ENCODE measurements around the gene COMMD7. TPM values are rescaled to one million over a fixed set of nuclear protein-coding genes. Genes with fewer than 3 reads are reported as not detected.

COMMD7 gene
- total and polyA plus RNA-seq, 2 of the 4 experiments (the other 2 are of a cell fraction) = 51.8 to 67.5 TPM

- peak overlapping the region; percentile 51 for H3K27ac ChIP-seq (ENCODE audit: insufficient read depth, low read length)
Observed at GRCh38 chr20:32737371-32738223, 5.7 kb downstream of the COMMD7 start.

More at GRCh38 chr20:32737371-32738223, 5.7 kb downstream of the COMMD7 start:
- Histone ChIP-seq H4K91ac (ENCODE audit: insufficient read depth, low read depth, low read length) (peak overlapping the region; percentile 42; the same call in 1 of the 2 replicates), H2BK5ac (ENCODE audit: low read depth, low read length, poor library complexity, severe bottlenecking) (peak overlapping the region; percentile 52), H3K4ac (ENCODE audit: low read depth, low read length) (peak overlapping the region; percentile 86), H3K9ac (ENCODE audit: low read depth, low read length) (no peak overlapping the region), H3K79me1 (ENCODE audit: low read depth in 1 of 2, low read length in 2 of 2) (peaks cover 29 to 63% of the 10 kb centered on the region in 2 experiments), H4K20me1 (ENCODE audit: insufficient read depth, low read length) (no peaks in the 10 kb centered on the region; the same call in 1 of the 2 replicates), H3K56ac (ENCODE audit: extremely low read depth, insufficient read depth, low read length) (no peak overlapping the region), H3K9me3 (ENCODE audit: control insufficient read depth, insufficient read depth, low read length) (no peaks in the 10 kb centered on the region), H3K27me3 (ENCODE audit: control insufficient read depth, insufficient read depth, low read length) (no peaks in the 10 kb centered on the region), H3K18ac (ENCODE audit: low read depth, low read length) (peak overlapping the region; percentile 49; the same call in 1 of the 2 replicates), H3K4me3 (ENCODE audit: insufficient read depth, low read depth, low read length) (no peak overlapping the region), H3K4me1 (ENCODE audit: control insufficient read depth, insufficient read depth, low read length) (peaks cover 6% of the 10 kb centered on the region), H2AK9ac (replicated peaks; ENCODE audit: low read depth, low read length, poor library complexity) (peak overlapping the region; percentile 51), H2AFZ (replicated peaks; ENCODE audit: low read length, poor library complexity) (no peak overlapping the region), H3K4me2 (ENCODE audit: low read depth, low read length) (peak overlapping the region; percentile 35; the same call in 1 of the 2 replicates), H4K8ac (ENCODE audit: low read depth in 2 of 2, low read length in 2 of 2) (peak overlapping the region; percentile 18 to 74; a peak in 2 of 4 replicates), H2BK15ac (ENCODE audit: low read depth, low read length) (peak overlapping the region; percentile 84; the same call in 1 of the 3 replicates), H3K14ac (replicated peaks; ENCODE audit: low read depth, low read length) (peak overlapping the region; percentile 80), H3K9me1 (ENCODE audit: insufficient read depth, low read length) (peaks cover 4% of the 10 kb centered on the region), H3K36me3 (ENCODE audit: control insufficient read depth, insufficient read depth, low read length) (no peaks in the 10 kb centered on the region), H2BK20ac (ENCODE audit: low read depth, low read length) (peak overlapping the region; percentile 46; the same call in 1 of the 2 replicates), H2BK120ac (ENCODE audit: low read depth, low read length) (peak overlapping the region; percentile 50; the same call in 1 of the 2 replicates), H4K5ac (ENCODE audit: low read depth, low read length) (no peak overlapping the region; the same call in 1 of the 2 replicates), H3K23ac (ENCODE audit: low read depth, low read length) (peak overlapping the region; percentile 64; the same call in 1 of the 2 replicates), H2AK5ac (ENCODE audit: low read depth, low read length) (peak overlapping the region; percentile 77)
- ChIA-PET POLR2A (ENCODE audit: unreplicated experiment) (interaction anchor here (0.6 kb wide), 1 partner anchor 52 kb away, joined by 4 read pairs; no protein-coding TSS in a partner anchor), CTCF (no interaction called here)
- TF ChIP-seq USF2 (IDR thresholded peaks at IDR 0.05; ENCODE audit: low read depth, low read length) (peak; percentile 63), RCOR1 (IDR thresholded peaks at IDR 0.05; ENCODE audit: insufficient replicate concordance, low read length) (no peak), BHLHE40 (IDR thresholded peaks at IDR 0.05; ENCODE audit: low read depth, low read length) (peak; percentile 46; the same call in 1 of the 2 replicates)
- WGBS, 2 experiments (ENCODE audit: extremely low coverage in 2 of 2, insufficient read length in 1 of 2) = 0% methylated on average over 1 of the region's 7 CpGs; no CpG with 5 or more reads in 1 of the 2 experiments
- ATAC-seq (ENCODE audit: low read depth) = peak; percentile 72
- peak; percentile 91 for DNase-seq
- dilution Hi-C loops (cut with HindIII; ENCODE audit: low sequenced_read_pairs, unreplicated experiment) = no loop called here
- intact Hi-C loops (cut with micrococcal nuclease) = no loop called here
- no TSS peak for BruUV-seq (replicated peaks)
- in situ Hi-C loops (cut with MboI; ENCODE audit: low sequenced_read_pairs) = no loop called here

Measured in IMR-90 (cell line).